Uterus (tissue), 2 donors: ENCODE results near the gene RNF125.

Experiments
- POLR2A ChIP-seq, 2 donors: fragments of 450-650 bp; IDR thresholded peaks; one replicate each; pipeline ENCODE4 v1.6.1; 2016; ENCODE audit warnings: antibody characterized with exemption in 2 of 2, mild to moderate bottlenecking in 1 of 2, moderate library complexity in 1 of 2
- TF ChIP-seq, protein P1 (sequence below), 4 experiments: fragments of 200-600 bp in 2 of 4; fragments of 450-650 bp in 2 of 4; sonication (generic) in 2 of 4; IDR thresholded peaks; one replicate each; pipeline ENCODE4 v1.5.1; 2016 to 2019; ENCODE audit warnings: antibody characterized with exemption in 4 of 4, mild to moderate bottlenecking in 2 of 4, moderate library complexity in 1 of 4

DNA sequence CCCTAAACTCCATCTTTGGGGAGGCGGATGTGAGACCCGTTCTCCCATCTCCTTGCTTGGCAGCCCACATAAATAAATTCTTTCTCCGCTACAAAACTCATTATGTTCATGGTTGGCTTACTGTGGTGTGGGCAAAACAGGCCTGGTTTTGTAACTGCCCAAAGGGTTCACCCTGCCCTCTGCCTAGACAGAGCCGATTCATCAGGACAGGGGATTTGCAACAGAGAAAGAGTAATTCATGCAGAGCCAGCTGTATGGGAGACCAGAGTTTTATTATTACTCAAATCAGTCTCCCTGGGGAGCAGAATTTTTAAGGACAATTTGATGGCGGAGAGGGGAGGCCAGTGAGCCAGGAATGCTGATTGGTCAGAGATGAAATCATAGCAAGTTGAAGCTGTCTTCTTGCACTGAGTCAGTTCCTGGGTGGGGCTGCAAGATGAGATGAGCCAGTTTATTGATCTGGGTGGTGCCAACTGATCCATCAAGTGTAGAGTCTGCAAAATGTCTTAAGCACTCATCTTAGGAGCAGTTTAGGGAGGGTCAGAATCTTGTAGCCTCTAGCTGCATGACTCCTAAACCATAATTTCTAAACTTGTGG lies 8.4 kb upstream of the RNF125 start:
- no peak for TF ChIP-seq POLR2A (IDR thresholded peaks at IDR 0.05)
- TF ChIP-seq, protein P1, sequence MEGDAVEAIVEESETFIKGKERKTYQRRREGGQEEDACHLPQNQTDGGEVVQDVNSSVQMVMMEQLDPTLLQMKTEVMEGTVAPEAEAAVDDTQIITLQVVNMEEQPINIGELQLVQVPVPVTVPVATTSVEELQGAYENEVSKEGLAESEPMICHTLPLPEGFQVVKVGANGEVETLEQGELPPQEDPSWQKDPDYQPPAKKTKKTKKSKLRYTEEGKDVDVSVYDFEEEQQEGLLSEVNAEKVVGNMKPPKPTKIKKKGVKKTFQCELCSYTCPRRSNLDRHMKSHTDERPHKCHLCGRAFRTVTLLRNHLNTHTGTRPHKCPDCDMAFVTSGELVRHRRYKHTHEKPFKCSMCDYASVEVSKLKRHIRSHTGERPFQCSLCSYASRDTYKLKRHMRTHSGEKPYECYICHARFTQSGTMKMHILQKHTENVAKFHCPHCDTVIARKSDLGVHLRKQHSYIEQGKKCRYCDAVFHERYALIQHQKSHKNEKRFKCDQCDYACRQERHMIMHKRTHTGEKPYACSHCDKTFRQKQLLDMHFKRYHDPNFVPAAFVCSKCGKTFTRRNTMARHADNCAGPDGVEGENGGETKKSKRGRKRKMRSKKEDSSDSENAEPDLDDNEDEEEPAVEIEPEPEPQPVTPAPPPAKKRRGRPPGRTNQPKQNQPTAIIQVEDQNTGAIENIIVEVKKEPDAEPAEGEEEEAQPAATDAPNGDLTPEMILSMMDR (IDR thresholded peaks at IDR 0.05) = no peak
